ENCODE results near the gene TNFRSF6B. TPM values are rescaled to one million over a fixed set of nuclear protein-coding genes. Genes with fewer than 3 reads are reported as not detected.

The TNFRSF6B gene
- total RNA-seq, 1 donor from 2014 or later, result 0.27 TPM

GRCh38 chr20:63679799-63680305 lies 16.6 kb upstream of the TNFRSF6B start:
- peaks cover 31% of the 10 kb centered on the region for H3K4me1 ChIP-seq
- peaks cover 39% of the 10 kb centered on the region for H3K36me3 ChIP-seq
- TF ChIP-seq CTCF (IDR thresholded peaks at IDR 0.05; ENCODE audit: borderline replicate concordance), result no peak
- H3K9me3 ChIP-seq (replicated peaks), result no peaks in the 10 kb centered on the region
- DNase-seq, result no peak
- no peak overlapping the region for H3K27ac ChIP-seq (replicated peaks)
- intact Hi-C loops (cut with micrococcal nuclease), result no loop called here
- no peaks in the 10 kb centered on the region for H3K27me3 ChIP-seq (ENCODE audit: low read depth)
- H3K4me3 ChIP-seq, result no peak overlapping the region

- peaks cover 33% of the 10 kb centered on the region for H3K36me3 ChIP-seq
- no peak overlapping the region for H3K4me3 ChIP-seq
- no peaks in the 10 kb centered on the region for H3K9me3 ChIP-seq (replicated peaks)
- TF ChIP-seq CTCF (IDR thresholded peaks at IDR 0.05; ENCODE audit: borderline replicate concordance), result no peak
- no peak overlapping the region for H3K27ac ChIP-seq (replicated peaks)
- H3K4me1 ChIP-seq, result peaks cover 36% of the 10 kb centered on the region
- no peak for DNase-seq
- intact Hi-C loops (cut with micrococcal nuclease), result no loop called here
- H3K27me3 ChIP-seq (ENCODE audit: low read depth), result no peaks in the 10 kb centered on the region
Observed at GRCh38 chr20:63680427-63680826, 16.0 kb upstream of the TNFRSF6B start.

- H3K27ac ChIP-seq (replicated peaks), result peak overlapping the region; percentile 90
- peaks cover 42% of the 10 kb centered on the region for H3K4me1 ChIP-seq
- intact Hi-C loops (cut with micrococcal nuclease), result no loop called here
- no peaks in the 10 kb centered on the region for H3K27me3 ChIP-seq (ENCODE audit: low read depth)
- H3K36me3 ChIP-seq, result peaks cover 27% of the 10 kb centered on the region
- H3K9me3 ChIP-seq (replicated peaks), result no peaks in the 10 kb centered on the region
- no peak for DNase-seq
- H3K4me3 ChIP-seq, result no peak overlapping the region
- no peak for TF ChIP-seq CTCF (IDR thresholded peaks at IDR 0.05; ENCODE audit: borderline replicate concordance)
Observed at GRCh38 chr20:63680857-63681608, 15.4 kb upstream of the TNFRSF6B start.

- Histone ChIP-seq H3K9me3 (replicated peaks) (no peaks in the 10 kb centered on the region), H3K27me3 (ENCODE audit: low read depth) (no peaks in the 10 kb centered on the region), H3K36me3 (peaks cover 22% of the 10 kb centered on the region), H3K4me3 (no peak overlapping the region), H3K4me1 (peaks cover 49% of the 10 kb centered on the region), H3K27ac (replicated peaks) (peak overlapping the region; percentile 90)
- DNase-seq, result no peak
- intact Hi-C loops (cut with micrococcal nuclease), result no loop called here
- no peak for TF ChIP-seq CTCF (IDR thresholded peaks at IDR 0.05; ENCODE audit: borderline replicate concordance)
Observed at GRCh38 chr20:63681609-63682142, 14.8 kb upstream of the TNFRSF6B start.

GRCh38 chr20:63682384-63683139 lies 13.9 kb upstream of the TNFRSF6B start:
- H3K4me1 ChIP-seq, result peaks cover 58% of the 10 kb centered on the region
- no peak overlapping the region for H3K4me3 ChIP-seq
- TF ChIP-seq CTCF (IDR thresholded peaks at IDR 0.05; ENCODE audit: borderline replicate concordance), result no peak
- peak; percentile 69 for DNase-seq
- H3K9me3 ChIP-seq (replicated peaks), result no peaks in the 10 kb centered on the region
- peak overlapping the region; percentile 90 for H3K27ac ChIP-seq (replicated peaks)
- H3K27me3 ChIP-seq (ENCODE audit: low read depth), result no peaks in the 10 kb centered on the region
- intact Hi-C loops (cut with micrococcal nuclease), result no loop called here
- peaks cover 14% of the 10 kb centered on the region for H3K36me3 ChIP-seq
